ENCODE results near the gene MB21D2. TPM values are rescaled to one million over a fixed set of nuclear protein-coding genes. Genes with fewer than 3 reads are reported as not detected.
"Not testable (repeated sequence)": the region's sequence is repeated elsewhere in the genome, so short reads cannot be mapped to it uniquely, and the experiment has no call there.

MB21D2 gene, protein sequence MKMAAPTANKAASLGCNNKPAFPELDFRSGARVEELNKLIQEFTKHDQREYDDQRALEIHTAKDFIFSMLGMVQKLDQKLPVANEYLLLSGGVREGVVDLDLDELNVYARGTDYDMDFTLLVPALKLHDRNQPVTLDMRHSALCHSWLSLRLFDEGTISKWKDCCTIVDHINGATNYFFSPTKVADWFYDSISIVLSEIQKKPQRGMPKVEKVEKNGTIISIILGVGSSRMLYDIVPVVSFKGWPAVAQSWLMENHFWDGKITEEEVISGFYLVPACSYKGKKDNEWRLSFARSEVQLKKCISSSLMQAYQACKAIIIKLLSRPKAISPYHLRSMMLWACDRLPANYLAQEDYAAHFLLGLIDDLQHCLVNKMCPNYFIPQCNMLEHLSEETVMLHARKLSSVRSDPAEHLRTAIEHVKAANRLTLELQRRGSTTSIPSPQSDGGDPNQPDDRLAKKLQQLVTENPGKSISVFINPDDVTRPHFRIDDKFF
- total RNA-seq = 106 TPM

DNA sequence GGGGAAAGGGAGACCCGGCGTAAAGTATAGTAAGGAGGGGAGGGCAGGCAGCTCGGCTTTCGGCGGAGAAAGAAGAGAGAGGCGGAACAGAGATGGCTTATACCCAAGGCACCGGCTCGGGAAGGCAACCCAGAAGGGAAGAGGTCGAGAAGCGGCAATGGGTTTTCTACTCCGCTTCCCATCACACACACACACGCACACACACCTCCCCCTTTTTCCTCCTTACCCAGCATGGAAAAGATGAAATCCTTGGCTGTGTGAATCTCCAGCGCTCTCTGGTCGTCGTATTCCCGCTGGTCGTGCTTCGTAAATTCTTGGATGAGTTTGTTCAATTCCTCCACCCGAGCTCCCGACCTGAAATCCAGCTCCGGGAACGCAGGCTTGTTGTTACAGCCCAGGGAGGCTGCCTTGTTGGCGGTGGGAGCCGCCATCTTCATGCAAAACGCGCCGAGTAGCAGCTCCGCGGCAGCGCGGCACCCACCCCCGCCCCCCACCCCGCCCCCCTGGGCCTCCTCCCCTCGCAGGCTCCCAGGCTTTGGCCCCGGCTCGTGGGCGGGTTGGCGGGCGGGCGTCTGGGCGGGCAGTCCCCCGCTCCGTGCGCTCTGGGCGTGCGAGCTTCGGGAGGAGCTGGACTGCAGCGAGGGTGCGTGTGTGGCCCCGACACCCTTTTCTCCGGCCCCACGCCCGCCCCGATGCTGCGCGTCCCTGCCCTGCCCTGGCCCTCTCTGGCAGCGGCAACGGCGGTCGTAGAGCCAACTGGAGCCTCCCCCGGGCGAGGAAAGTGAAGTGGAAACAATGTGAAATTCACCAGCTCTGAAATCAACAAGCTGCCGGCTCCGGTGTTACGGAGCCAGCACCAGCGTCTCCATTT is at the start of gene MB21D2:
MB21D2 (minus strand) TSS at position 453 of the 871 bp plus-strand sequence; CDS start at position 437, 16 bp downstream.
- DNase-seq (ENCODE audit: low spot score in 2 of 2) = peak; percentile 73 to 78
- no peak for FAIRE-seq

- not testable (repeated sequence) for FAIRE-seq; DNase-seq (ENCODE audit: low spot score in 2 of 2)
Measured at GRCh38 chr3:192964959-192965719, 47.5 kb upstream of the MB21D2 start.

- FAIRE-seq = no peak
Measured at GRCh38 chr3:192959773-192960172, 42.1 kb upstream of the MB21D2 start.

GRCh38 chr3:192958219-192958872 is 40.7 kb upstream of the MB21D2 start:
- DNase-seq (ENCODE audit: low spot score in 2 of 2) (no peak), FAIRE-seq (no peak)

More at GRCh38 chr3:192959773-192960172, 42.1 kb upstream of the MB21D2 start:
- DNase-seq (ENCODE audit: low spot score in 2 of 2) = no peak

GRCh38 chr3:192957441-192958021 is 39.9 kb upstream of the MB21D2 start:
- FAIRE-seq = no peak
- DNase-seq (ENCODE audit: low spot score in 2 of 2) = no peak

- FAIRE-seq (no peak), DNase-seq (ENCODE audit: low spot score in 2 of 2) (no peak)
Measured at GRCh38 chr3:192953926-192954325, 36.3 kb upstream of the MB21D2 start.

DNA sequence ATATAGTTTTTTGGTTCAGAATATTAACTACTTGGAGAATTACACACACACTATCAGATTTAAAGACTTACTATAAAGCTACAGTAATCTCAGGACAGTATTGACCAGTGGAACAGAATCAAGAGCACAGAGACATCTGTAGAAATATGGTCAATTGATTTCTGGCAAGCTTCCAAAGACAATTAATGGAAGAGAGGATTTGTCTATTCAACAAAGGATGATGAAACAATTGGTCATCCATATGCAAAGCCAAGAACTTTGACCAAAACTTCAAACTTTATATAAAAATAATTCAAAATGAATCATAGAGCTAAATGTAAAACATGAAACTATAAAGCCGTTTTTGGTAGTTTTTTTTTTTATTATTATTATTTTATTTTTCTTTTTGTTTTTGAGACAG is 29.8 kb upstream of the MB21D2 start:
- DNase-seq (ENCODE audit: low spot score in 2 of 2) (no peak), FAIRE-seq (no peak)

- no peak for FAIRE-seq
- DNase-seq (ENCODE audit: low spot score in 2 of 2) = no peak
Measured at GRCh38 chr3:192943393-192943792, 25.7 kb upstream of the MB21D2 start.

DNA sequence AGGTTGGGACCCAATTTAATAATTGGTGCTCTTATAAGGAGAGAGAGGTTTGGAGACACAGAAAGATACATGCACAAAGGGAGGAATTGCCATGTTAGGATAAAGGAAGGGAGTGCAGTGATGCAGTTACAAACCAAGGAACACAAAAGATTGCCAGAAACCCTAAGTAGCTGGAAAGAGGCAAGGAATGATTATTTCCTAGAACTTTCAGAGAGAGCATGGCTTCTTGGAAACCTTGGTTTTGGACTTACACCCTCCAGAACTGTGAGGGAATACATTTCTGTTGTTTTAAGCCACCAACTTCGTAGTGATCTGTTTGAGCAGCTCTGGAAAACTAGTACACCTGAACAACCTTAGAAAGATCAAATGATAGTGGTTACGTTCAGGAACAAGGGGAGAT is 25.0 kb upstream of the MB21D2 start:
- FAIRE-seq (no peak), DNase-seq (ENCODE audit: low spot score in 2 of 2) (no peak)

DNA sequence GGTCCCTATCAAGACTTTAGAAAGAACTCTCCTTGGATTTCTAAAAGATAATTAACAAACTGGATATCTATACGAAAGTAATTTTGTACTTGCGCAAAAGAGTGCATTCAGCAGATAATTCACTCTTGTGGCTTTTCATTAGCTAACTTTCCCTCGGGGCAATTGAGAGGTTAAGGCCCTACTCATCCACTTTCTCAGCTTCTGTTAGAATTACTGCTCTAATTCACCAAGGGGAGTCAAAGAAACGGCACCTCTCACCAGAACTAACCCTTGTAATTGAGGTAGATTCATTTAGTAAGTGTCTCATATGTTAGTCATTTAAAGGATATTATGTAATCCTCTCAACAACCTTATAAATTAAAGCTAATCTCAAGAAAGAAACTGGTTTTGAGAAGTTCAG is 22.5 kb upstream of the MB21D2 start:
- DNase-seq (ENCODE audit: low spot score in 2 of 2) (no peak), FAIRE-seq (no peak)

- DNase-seq (ENCODE audit: low spot score in 2 of 2) (no peak), FAIRE-seq (no peak)
Measured at GRCh38 chr3:192935441-192935840, 17.8 kb upstream of the MB21D2 start.

DNA sequence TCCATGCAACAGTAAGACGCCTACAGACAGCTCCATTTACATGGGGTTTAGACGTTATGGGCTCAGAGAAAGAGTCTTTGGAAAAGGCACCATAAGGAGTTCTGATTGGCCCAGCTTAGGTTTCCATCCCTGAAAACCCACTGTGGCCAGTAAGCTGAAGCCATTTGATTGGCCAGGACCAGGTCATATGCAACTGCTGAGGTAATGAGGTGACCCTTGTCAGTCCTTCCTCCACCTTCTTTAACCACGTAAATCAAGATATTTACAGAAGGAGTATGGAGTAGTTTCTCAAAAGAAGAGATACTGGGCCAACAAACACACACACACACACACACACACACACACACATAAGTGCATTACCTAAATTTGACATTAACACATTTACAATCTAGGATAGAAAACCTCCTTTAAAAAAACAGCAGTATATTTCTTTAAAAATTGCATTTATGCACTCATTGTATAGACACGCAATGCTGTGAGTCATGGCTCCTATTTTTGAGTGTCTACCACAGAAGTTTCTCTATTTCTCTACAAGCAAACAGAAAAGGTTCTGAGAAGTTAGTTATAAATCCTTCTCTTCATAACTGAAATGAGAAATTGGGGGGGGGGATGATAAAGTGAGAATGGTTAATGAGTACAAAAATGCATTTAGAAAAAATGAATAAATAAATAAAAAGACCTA is 16.3 kb upstream of the MB21D2 start:
- DNase-seq (ENCODE audit: low spot score in 2 of 2) (no peak), FAIRE-seq (no peak)

- FAIRE-seq = no peak
- no peak for DNase-seq (ENCODE audit: low spot score in 2 of 2)
Measured at GRCh38 chr3:192933259-192933658, 15.6 kb upstream of the MB21D2 start.

DNA sequence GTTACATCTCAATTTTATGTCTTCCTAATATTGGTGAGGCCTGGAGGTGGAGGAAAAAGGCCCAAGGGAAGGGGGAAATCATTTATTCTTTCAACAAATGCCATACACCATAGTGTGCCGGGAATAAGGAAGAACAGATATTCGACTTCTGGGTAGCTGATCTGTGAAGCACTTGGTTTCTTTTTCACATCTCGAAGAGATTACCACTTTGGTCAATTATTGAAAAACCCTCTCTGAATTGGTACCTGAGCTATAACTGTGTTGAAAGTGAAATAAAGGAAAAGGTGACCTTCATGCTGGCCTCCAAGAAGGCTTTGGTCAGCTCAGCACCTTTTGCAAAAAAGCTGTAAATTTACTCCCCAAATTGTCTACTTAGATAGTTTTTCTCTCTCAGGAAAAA is 14.2 kb upstream of the MB21D2 start:
- DNase-seq (ENCODE audit: low spot score in 2 of 2) (no peak), FAIRE-seq (no peak)

GRCh38 chr3:192930577-192930976 is 12.9 kb upstream of the MB21D2 start:
- FAIRE-seq = no peak

GRCh38 chr3:192929755-192930547 is 12.3 kb upstream of the MB21D2 start:
- FAIRE-seq (no peak), DNase-seq (ENCODE audit: low spot score in 2 of 2) (no peak)

More at GRCh38 chr3:192930577-192930976, 12.9 kb upstream of the MB21D2 start:
- no peak for DNase-seq (ENCODE audit: low spot score in 2 of 2)

DNA sequence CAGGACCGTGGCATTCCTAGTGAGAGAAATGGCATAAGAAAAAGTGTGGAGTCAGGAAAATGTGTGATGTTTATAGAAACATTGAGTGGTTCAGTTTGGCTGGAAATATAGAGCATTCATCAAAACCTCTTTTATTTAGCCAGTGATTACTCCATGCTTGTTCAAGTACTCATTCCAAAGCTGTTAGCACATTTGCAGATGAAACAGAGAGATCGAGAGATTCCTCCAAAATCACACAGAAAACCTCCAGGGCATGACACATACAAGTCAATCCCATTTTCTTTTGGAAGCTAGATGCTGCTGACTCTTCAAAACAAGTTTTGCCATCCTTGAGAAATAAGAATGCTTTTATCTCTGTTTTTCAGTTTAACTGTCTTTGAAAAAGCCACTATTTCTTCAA is 11.5 kb upstream of the MB21D2 start:
- DNase-seq (ENCODE audit: low spot score in 2 of 2) (no peak), FAIRE-seq (no peak)

- DNase-seq (ENCODE audit: low spot score in 2 of 2) (no peak), FAIRE-seq (no peak)
Measured at GRCh38 chr3:192928720-192929119, 11.1 kb upstream of the MB21D2 start.

Data from frontal cortex (tissue), 4 donors.